Hepatocyte (in vitro differentiated cells): Measurements from ENCODE around the gene ENO4. TPM values are rescaled to one million over a fixed set of nuclear protein-coding genes. Genes with fewer than 3 reads are reported as not detected.

Experiments
- DNase-seq: peaks from one replicate; pipeline ENCODE4 v3.0.0-alpha.2; 2016; ENCODE audit warnings: low spot score
- H2AFZ ChIP-seq: fragments of 200-600 bp; sonication (generic); 2 replicates; pipeline ENCODE4 v1.6.0; 2016; ENCODE audit warnings: antibody characterized with exemption, mild to moderate bottlenecking
- H3K27ac ChIP-seq: fragments of 200-600 bp; sonication (generic); 2 replicates; pipeline ENCODE4 v1.5.1; 2016; ENCODE audit warnings: mild to moderate bottlenecking
- H3K27me3 ChIP-seq: fragments of 200-600 bp; sonication (generic); 2 replicates; pipeline ENCODE4 v1.6.1; 2016
- H3K36me3 ChIP-seq: fragments of 200-600 bp; sonication (generic); replicated peaks from 2 replicates; pipeline ENCODE4 v1.5.1; 2016; ENCODE audit warnings: low read depth; ENCODE audit not compliant: insufficient read depth
- H3K4me1 ChIP-seq: fragments of 200-600 bp; sonication (generic); 2 replicates; pipeline ENCODE4 v1.5.1; 2016; ENCODE audit warnings: mild to moderate bottlenecking, moderate library complexity; ENCODE audit not compliant: insufficient read depth
- H3K4me2 ChIP-seq: fragments of 200-600 bp; sonication (generic); 2 replicates; pipeline ENCODE4 v1.6.0; 2016
- H3K4me3 ChIP-seq: fragments of 200-600 bp; sonication (generic); 2 replicates; pipeline ENCODE4 v1.5.1; 2016; ENCODE audit warnings: mild to moderate bottlenecking
- H3K79me2 ChIP-seq: fragments of 200-600 bp; sonication (generic); 2 replicates; pipeline ENCODE4 v1.6.0; 2017; ENCODE audit warnings: mild to moderate bottlenecking
- H3K9me2 ChIP-seq: fragments of 200-600 bp; sonication (generic); replicated peaks from 2 replicates; pipeline ENCODE4 v1.6.0; 2017; ENCODE audit warnings: mild to moderate bottlenecking; ENCODE audit not compliant: insufficient read depth
- H3K9me3 ChIP-seq: fragments of 200-600 bp; sonication (generic); 2 replicates; pipeline ENCODE4 v1.5.1; 2016; ENCODE audit warnings: low read depth, mild to moderate bottlenecking
- H4K20me1 ChIP-seq: fragments of 200-600 bp; sonication (generic); 2 replicates; pipeline ENCODE4 v1.6.0; 2016; ENCODE audit warnings: mild to moderate bottlenecking; ENCODE audit not compliant: insufficient read depth, poor library complexity, severe bottlenecking
- EZH2 ChIP-seq: fragments of 200-600 bp; sonication (generic); IDR thresholded peaks from 2 replicates; pipeline ENCODE4 v1.6.1; 2016; ENCODE audit warnings: antibody characterized with exemption, mild to moderate bottlenecking, borderline replicate concordance
- EZH2phosphoT487 ChIP-seq: fragments of 200-600 bp; sonication (generic); IDR thresholded peaks from one replicate; pipeline ENCODE4 v1.6.1; 2018; ENCODE audit warnings: antibody characterized with exemption, mild to moderate bottlenecking, low read depth, moderate library complexity; ENCODE audit not compliant: unreplicated experiment, severe bottlenecking
- WGBS: methylation state at CpG from one replicate; pipeline ENCODE4 v1.1.6; 2016; ENCODE audit warnings: low lambda C conversion rate; ENCODE audit errors: missing lambda C conversion rate; 5-methylcytosine and 5-hydroxymethylcytosine counted together
- polyA plus RNA-seq: library from polyadenylated mRNA; unstranded; fragments of >200 nt; fragmentation: Nextera tagmentation; extraction: Ambion mirVana; gene quantifications from 2 replicates; pipeline ENCODE4 v1.2.1, GENCODE V29; 2016
- total RNA-seq: library from RNA; depleted of rRNA; stranded (reverse); fragments of >200 nt; gene quantifications from 2 replicates; pipeline ENCODE4 v1.2.3, GENCODE V29; 2014
- TF ChIP-seq, protein P1 (sequence below): fragments of 200-600 bp; sonication (generic); IDR thresholded peaks from 2 replicates; pipeline ENCODE4 v1.5.1; 2016; ENCODE audit warnings: antibody characterized with exemption, mild to moderate bottlenecking; ENCODE audit not compliant: poor library complexity

The ENO4 gene
- total and polyA plus RNA-seq, 2 experiments from 2014 or later, result 0.24 to 0.43 TPM

DNA sequence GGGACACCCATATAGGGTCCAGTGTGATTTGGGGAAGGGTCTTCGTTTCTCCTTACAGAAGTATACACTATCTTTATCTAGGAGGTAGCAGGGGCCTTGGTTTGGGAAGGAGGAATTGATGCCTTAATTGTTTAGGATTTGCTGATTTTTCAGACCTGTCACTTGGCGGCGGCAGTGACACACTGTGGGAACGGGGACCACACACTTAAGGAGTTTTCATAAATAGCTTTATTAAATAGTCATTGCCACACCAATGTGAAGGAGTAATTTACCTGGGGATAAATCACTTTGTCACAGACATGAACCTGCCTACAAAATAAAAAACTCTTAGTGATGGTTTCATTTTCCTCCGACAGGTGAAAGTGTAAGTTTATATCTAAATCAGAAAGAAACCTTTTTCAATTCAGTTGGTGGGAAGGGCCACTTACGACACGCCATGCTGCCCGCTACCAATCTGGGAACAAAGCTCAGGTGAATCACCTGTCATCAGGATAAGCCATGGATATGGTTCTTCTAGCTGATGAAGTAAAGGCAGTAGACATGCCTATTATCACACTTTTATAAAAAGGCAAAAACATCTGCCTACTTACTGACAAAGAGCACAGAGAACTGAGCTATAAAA lies 12.3 kb upstream of the ENO4 start:
- H3K4me3 ChIP-seq, result no peak overlapping the region
- no peak overlapping the region for H3K4me2 ChIP-seq
- no peaks in the 10 kb centered on the region for H3K27me3 ChIP-seq
- H4K20me1 ChIP-seq, result no peaks in the 10 kb centered on the region
- H3K4me1 ChIP-seq, result peaks cover 11% of the 10 kb centered on the region
- no peak for TF ChIP-seq EZH2
- TF ChIP-seq EZH2phosphoT487, result no peak
- TF ChIP-seq, protein P1, sequence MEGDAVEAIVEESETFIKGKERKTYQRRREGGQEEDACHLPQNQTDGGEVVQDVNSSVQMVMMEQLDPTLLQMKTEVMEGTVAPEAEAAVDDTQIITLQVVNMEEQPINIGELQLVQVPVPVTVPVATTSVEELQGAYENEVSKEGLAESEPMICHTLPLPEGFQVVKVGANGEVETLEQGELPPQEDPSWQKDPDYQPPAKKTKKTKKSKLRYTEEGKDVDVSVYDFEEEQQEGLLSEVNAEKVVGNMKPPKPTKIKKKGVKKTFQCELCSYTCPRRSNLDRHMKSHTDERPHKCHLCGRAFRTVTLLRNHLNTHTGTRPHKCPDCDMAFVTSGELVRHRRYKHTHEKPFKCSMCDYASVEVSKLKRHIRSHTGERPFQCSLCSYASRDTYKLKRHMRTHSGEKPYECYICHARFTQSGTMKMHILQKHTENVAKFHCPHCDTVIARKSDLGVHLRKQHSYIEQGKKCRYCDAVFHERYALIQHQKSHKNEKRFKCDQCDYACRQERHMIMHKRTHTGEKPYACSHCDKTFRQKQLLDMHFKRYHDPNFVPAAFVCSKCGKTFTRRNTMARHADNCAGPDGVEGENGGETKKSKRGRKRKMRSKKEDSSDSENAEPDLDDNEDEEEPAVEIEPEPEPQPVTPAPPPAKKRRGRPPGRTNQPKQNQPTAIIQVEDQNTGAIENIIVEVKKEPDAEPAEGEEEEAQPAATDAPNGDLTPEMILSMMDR, result peak; percentile 27
- H3K36me3 ChIP-seq, result no peaks in the 10 kb centered on the region
- WGBS, result 69% methylated on average over 8 of the region's 8 CpGs
- no peak overlapping the region for H3K27ac ChIP-seq
- no peak for DNase-seq
- no peaks in the 10 kb centered on the region for H3K9me2 ChIP-seq
- H3K79me2 ChIP-seq, result no peaks in the 10 kb centered on the region
- no peak overlapping the region for H2AFZ ChIP-seq
- H3K9me3 ChIP-seq, result no peaks in the 10 kb centered on the region

DNA sequence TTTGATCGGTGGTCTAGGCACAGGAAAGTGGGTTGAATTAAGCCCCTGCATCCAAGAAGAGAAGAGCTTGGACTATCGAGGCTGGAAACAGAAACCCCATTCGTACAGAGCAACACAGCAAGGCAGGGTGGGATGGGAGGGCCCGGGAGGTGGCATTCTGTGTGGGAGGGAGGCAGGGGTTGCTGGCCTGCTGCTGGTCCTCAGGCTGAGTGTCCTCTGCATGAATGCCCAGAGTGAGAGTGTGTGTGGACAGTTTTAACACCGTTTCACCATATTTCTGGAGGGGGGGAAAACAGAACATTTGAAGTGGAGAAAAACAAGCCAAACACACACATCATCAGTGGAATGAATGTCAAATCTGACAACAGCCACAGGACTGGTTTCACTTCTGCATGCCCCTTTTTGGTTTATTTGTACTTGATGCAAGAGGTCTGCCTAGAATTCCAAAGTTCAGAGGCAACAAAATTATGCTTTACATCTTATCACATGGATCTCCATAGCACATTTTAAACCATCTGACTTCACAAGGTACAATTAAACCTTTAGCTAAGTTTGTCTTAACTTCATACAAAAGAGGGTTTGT lies 11.1 kb upstream of the ENO4 start:
- no peak for DNase-seq
- TF ChIP-seq EZH2 (no peak), EZH2phosphoT487 (no peak)
- TF ChIP-seq, protein P1, result no peak
- no peaks in the 10 kb centered on the region for H4K20me1 ChIP-seq
- H3K79me2 ChIP-seq, result no peaks in the 10 kb centered on the region
- H3K36me3 ChIP-seq, result no peaks in the 10 kb centered on the region
- 73% methylated on average over 5 of the region's 5 CpGs for WGBS
- H3K27ac ChIP-seq, result no peak overlapping the region
- H3K4me1 ChIP-seq, result peaks cover 11% of the 10 kb centered on the region
- H3K9me2 ChIP-seq, result no peaks in the 10 kb centered on the region
- H3K4me3 ChIP-seq, result no peak overlapping the region
- H3K27me3 ChIP-seq, result no peaks in the 10 kb centered on the region
- peak overlapping the region; percentile 18 for H3K4me2 ChIP-seq
- no peak overlapping the region for H2AFZ ChIP-seq
- no peaks in the 10 kb centered on the region for H3K9me3 ChIP-seq

DNA sequence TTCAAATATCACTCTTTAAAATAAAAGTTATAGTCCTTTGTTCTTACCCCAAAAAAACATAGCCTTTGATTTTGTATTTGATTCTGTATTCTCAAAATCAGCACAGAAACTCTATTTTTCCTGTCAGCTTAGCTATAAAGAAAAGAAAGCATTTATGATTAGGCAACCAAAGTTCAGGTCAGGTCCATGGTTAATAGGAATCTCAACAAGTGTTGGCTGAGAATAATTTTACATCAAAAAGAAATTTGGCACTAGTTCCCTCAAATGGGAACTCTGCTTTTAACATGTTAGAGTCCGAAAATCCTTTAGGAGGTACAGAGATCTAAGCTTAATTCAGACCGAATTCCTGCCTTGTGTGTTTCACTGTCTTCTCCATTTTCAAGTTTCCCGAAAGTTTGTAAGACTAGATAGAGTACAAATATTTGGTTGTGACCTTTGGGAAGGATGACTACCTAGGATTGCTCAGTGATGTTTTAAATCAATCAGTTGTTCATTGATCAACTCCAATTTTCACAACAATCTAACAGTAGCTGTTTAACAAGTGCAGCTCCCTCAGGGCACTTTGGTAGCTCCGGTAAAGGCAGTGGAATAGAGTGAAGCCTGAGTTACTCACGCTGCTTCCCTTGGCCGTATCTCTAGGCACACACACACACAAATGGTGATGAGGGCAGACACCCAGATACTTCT lies 8.8 kb upstream of the ENO4 start:
- Histone ChIP-seq H3K27me3 (no peaks in the 10 kb centered on the region), H3K27ac (no peak overlapping the region), H3K4me1 (peaks cover 11% of the 10 kb centered on the region), H2AFZ (no peak overlapping the region), H3K4me2 (no peak overlapping the region), H3K4me3 (no peak overlapping the region), H3K9me3 (no peaks in the 10 kb centered on the region), H3K36me3 (no peaks in the 10 kb centered on the region), H3K79me2 (no peaks in the 10 kb centered on the region), H3K9me2 (no peaks in the 10 kb centered on the region), H4K20me1 (no peaks in the 10 kb centered on the region)
- WGBS, result 72% methylated on average over 6 of the region's 6 CpGs
- no peak for DNase-seq
- TF ChIP-seq EZH2 (no peak), EZH2phosphoT487 (no peak)
- TF ChIP-seq, protein P1, result no peak
